NCI-H2227 (cell line): ENCODE results near the gene JPH2.

ENCODE experiments used
- DNase-seq: peaks from one replicate; lab custom pipeline; 2025; ENCODE audit not compliant: unreplicated experiment; lab: John Stamatoyannopoulos, UW

The JPH2 gene

DNA sequence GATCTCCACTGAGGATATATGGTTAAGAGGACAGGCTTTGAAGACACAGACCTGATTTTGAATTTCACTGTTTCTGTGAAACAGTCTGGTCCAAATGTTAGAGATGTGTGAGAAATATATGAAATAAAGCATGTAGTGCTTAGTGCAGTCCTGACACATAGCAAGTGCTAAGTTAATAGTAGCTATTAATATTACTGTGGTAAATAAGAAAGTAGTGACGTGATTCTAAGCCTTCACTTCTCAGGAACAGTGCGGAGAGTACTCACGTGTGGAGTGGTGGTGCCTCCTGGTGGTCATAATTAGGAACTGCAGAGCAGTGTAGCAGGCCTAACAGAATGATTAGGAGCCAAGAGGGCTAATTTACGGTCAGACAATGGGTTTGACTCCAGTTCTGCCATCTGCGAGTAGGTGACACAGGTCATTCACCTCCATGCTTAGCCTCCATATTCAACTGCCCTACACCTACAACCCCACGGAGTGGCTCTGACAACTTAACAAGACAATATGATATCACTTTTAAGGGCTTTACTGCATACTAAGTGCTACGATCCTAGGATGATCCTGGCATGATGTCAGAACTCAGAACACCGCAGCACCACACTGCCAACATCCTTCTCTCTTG lies 106.2 kb downstream of the JPH2 start:
- DNase-seq = peak; percentile 83

DNA sequence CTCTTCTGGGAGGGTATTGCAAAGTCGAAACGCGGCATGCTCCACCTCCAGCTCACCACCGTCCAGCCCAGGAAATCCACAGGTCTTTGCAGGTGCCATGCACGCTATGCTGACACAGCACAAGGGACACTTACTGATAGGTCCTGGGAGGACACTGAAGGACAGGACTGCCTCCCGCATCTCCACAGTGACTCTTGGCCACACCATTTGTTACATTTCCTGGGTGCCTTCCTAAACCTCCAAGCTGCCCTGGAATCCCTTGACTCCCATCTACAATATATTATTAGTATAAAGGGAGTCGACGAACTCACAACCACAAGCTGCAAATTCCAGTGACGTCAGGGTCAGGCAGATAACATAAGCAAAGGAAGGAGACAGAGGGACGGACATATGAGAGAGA lies 106.9 kb downstream of the JPH2 start:
- no peak for DNase-seq

DNA sequence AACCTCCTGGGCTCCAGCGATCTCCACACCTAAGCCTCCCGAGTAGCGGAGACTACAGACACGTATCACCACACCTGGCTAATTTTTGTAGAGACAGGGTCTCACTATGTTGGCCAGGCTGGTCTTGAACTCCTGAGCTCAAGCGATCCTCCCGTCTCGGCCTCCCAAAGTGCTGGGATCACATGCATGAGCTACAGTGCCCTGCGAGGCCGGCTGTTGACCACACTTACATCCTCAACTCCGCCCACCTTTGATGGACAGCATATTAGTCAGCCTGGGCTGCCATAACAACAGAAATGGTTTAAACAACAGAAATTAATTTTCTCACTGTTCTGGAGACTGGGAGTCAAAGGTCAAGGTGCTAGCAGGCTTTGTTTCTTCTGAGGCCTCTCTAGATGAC lies 107.7 kb downstream of the JPH2 start:
- no peak for DNase-seq

DNA sequence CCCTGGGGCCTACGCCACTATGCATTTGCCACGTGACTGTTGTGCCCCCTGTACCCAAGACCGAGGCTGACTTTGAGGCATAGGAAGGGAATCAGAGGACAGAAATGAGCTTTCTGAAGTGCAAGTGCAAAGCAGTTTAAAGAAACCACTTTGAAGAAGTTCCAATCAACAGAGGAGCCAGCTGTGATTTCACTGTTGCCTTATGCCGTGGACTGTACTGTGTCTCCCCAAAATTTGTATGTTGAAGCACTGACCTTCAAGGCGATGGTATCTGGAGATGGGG lies 111.1 kb downstream of the JPH2 start:
- no peak for DNase-seq

DNA sequence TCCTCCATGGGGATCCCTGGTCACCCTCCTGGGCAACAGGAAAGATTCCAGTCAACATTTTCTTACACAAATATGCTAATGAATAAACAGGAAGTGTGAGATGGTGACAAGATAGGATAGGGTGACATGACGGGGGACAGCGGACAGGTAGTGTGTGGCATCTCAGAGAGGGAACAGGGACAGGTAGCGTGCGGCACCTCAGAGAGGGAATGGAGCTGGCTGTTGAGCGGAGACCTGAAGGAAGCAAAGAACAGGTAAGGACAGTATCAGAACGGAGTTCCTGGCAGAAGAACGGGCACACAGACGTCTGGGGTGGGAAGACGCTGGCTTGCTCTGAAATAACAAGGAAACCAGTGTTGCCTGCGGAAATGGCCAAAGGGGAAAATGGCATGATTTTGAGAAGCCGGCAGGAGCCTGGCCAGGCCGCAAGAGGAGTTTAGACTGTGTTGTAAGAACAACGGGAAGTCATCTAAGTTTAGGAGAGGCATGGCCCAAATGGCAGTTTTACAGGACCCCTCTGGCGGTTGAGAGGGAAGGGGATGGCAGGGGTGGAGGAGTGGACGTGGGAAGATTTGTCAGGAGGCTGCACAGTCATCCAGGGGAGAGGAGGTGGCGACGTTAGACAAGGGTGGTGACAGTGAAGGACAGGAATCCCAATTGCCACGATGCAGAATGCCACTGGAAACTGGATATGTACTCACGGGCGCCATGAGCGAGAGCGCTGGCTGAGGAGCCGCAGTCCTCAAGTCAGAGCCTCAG lies 111.6 kb downstream of the JPH2 start:
- DNase-seq = no peak

DNA sequence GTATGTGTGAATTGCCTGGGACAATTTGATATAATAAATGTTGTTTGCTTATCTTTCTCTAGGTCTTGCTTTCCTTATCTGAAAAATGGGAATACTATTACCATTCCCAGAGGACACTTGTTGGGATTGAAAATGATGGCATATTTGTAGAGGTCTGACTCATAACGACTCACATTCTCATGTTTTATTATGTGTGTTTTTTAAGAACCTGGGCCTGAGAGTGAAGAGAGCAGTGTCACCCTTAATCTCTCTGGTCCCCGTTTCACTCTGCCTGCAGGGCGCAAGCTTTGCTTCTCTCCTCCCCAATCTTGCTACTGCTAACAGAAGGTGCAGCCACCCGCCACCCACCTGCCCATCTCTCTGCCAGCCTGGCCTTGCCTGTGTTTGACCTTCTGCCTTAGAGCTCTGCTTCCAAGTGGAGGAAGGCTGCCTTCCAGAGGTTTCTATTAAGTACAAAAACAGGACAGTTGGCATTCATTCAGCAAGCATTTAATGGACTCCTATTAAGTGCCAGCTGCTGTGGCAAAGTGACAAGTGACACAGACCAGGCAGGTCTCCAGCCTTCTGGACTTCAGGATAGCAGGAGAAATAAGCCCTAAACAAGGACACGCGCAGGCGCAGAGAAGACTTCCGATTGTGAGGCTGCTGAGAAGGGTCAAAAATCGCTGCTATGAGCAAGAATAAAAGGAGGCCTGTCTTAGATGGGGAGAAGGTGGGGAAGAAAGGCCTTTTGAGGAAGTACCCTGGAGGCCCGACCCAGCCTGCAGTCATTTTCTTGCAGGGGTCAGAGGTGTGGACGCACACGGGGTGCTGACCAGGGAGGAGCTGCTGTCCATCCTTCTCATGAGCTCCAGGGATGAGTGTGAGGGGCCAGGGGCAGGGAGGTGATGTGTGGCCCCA lies 112.5 kb downstream of the JPH2 start:
- DNase-seq = no peak

DNA sequence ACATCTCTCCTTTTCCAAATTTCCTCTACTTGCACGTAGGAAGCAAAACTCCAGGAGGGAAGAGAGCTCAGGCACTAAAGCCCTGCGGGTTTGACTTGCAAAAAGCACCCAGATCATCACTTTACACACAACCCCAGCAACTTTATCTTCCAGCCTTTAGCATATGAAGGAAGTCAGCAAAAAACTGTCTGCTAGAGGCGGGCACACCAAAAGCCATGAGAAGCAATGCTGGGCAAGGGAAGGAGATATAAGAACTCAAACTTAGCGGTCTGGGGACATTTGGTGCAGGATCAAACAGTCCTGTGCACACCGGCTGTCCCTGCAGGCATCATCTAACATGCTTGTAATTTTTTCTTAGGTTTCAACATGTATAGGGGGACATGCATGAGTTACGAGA lies 113.3 kb downstream of the JPH2 start:
- DNase-seq = no peak

DNA sequence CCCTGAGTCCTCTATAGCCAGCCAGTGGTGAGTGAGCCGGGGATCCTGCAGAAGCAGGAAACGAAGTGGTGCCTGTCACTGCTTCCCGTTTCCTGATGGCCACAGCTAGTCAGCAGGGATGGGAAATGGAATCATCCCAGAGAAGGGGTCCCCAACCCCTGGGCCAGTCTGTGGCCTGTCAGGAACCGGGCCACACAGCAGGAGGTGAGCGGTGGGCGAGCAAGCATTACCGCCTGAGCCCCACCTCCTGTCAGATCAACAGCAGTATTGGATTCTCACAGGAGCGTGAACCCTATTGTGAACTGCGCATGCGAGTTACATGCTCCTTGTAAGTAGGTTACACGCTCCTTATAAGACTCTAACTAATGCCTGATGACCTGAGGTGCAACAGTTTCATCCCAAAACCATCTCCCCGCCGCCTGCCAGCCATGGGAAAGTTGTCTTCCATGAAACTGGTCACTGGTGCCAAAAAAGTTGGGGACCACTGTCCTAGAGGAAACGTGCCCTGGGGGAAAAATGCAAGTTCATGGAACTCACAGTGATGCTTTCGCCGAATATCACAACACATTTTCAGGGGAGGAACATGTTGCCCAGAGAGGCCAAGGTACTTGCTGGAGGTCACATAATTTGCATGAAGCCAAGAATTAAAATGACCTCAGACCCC lies 113.8 kb downstream of the JPH2 start:
- no peak for DNase-seq

DNA sequence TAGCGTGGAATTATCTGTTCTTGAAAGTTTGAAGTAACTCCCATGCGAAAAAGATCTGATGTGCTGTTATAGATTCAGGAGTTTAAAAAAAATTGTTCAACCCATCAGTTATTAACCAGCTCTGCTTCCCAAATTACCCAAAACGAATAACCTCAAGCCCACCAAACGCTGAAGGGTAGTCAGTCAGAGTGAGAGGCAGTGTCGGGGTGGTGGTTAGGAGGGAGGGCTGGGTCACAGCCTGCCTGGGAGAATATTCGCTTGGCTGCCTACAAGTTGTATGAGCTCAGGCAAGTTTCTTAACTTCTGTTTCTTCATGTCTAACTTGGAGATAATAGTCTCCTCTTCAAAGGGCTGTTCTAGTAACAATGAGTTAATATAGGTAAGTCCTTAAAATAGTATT lies 114.6 kb downstream of the JPH2 start:
- DNase-seq = no peak

DNA sequence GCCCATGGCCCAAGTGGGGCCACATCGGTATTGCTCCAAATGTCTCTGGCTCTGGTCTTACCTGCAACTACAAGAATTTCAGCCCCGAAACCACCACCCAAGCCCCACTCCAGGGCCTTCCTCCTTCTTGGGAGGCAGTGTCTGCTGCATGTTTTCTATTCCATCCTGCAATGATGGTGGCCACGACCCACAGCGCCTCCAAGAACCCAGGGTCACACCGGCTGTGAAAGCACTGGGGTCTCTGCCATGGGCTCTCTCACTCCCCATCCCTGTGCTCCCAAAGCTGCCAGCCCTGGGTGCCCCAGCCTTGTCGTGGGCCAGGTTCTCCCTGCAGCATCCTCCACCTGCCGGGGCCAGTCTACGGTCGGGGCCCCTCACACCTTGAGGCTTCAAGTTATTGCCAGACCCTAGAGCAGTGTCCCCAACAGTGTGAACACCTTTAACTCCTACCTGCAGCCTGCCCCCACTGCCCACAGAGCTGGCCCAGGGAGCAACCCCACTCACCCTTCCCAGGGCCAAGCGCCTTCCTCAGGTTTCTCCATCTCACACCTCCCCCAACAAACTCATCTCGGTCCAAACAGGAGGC lies 115.4 kb downstream of the JPH2 start:
- no peak for DNase-seq

DNA sequence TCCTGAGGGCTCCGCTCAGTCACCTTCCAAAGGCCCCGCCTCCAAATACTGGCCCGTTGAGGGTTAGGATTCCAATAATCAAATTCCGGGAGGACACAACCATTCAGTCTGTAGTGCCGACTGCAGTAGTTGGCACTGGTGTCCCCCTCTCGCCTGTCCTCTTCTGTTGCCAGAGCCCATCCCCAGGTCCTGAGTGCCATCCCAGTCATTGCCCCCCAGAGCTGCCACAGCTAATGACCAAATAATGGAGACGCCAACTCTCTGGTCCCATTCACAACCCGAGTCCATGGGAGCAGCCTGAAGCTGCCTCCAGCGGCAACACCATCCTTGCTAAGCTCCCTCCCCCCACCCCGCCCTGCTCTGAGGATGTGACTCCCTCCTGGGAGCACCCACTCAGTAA lies 115.9 kb downstream of the JPH2 start:
- no peak for DNase-seq

DNA sequence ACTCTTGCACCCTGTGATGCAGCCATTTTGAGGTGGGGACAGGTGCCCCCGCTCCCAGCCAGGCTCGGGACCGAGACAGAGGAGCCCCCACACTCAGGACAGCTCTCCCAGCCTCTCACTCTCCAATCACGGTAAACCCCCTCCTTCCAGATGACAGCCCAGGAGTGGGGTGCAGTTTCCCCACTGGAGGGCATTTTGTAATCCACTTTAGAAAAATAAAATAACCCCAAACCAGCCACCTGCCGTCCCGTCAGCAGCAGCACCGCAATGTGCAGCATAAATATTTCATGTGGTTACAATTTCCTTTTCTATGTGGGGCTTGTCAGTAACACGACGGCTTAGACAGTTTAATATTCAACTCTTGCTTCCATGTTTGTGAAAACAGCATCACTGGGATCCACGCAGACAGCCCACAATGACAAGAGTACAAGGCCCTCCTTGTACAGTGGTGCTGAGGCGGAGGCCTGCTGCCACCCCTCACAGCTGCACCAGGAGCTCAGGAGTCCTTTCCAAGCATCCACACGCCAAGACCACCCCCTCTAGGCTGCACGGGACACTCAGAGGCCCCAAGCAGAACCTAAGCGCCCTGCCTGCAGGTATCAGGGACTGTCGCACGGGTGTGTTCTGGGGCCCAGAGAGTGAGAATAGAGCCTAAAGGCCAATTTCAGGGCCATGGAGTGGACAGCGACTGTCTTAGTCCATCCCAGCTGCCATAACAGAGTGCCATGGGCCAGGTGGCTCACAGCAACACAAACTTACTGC lies 116.7 kb downstream of the JPH2 start:
- DNase-seq = no peak

DNA sequence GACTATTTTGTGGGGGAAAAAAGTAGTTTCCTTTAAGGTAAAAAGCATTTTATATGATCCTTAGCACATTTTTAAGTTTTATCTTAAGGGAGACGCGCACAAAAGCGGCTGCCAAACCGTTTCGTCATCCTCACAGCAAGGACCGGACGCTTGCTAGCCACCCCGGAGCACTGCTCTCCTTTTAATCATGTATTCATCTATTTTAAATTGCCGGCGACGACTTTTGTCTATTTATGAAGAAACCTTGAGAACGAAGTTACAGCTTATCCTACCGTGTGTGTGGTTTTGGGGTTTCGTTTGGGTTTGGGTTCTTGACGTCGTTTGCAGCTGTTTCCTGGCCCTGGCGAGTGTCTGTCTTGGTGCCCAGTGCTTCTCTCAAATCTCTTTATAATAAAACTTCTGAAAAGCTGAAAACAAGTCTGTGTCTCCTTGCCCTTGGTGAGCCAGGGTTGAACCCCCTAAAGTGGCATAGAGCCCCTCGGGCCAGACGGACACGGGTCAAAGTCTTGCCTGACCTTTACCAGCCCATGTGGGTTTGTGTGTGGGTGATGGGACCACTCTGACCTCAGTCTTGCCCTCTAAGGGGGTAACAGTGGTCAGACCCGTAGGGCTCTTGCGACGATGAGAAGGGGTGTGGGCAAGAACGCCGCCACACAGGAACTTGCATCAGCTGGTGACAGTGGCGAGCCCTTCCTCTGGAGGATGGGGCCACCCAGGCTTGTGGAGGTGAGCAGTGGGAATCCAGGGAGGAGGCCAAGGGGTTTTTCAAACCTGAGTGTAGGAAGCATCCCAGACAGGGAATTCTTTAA lies 117.6 kb downstream of the JPH2 start:
- no peak for DNase-seq

DNA sequence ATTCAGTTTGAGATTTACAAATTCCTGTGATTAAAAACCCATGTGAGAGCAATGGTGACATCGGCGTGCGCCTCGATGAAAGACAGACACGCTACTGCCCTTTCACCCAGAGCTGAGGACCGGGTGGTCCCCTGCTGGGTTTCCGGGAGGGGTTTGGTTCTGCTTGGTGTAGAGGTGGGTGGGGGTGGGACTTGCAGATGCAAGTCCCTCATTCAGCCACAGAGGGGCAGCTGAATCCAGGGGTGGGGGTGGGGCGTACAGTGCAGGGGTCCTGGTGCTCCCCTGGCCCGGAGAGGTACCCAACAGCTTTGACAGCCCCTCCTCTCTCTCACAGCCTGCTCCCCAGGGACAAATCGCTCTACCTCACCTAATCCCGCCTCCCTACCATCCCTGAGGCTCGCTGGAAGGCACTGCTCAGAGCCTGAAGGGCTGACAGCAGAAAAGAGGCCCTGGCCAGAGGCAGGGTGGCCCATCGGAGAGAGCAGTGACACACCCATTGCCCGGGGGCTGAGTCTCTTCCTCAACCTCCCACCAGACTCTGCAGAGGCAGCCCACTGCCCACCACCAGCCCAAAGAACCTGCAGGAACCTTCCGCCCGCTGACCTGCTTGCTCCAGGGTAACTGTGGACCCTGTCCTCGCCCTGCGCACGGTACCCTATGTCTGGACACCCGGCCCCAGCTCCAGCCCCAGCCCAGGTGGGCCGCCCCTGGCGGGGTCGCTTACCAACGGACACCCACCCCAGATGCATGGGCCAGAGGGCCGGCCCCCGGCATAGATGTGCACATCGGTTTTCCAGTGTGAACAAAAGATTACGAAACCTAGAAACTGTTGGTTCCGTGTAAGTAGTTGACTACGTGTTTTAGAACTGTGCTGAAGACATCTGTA lies 118.4 kb downstream of the JPH2 start:
- DNase-seq = no peak

DNA sequence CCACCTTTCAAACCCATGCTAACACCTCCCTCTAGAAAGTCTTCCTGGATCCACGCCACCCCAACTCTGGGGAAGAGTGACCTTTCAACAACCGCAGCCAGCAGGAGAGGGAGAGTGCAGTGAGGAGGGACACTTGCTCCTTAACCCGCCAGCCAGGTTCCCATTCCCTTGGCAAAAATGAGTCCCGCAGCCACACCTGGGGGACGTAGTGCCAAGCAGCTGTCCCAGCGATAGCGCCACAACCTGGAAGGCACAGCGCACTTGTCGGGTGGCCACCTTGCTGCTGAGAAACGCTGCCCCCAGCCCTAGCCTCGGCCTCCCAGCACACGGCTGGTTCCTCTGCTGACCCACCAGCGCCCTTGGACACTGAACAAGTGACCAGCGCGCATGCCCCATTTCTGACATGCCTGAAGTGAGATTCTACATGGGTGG lies 119.3 kb downstream of the JPH2 start:
- DNase-seq = no peak

DNA sequence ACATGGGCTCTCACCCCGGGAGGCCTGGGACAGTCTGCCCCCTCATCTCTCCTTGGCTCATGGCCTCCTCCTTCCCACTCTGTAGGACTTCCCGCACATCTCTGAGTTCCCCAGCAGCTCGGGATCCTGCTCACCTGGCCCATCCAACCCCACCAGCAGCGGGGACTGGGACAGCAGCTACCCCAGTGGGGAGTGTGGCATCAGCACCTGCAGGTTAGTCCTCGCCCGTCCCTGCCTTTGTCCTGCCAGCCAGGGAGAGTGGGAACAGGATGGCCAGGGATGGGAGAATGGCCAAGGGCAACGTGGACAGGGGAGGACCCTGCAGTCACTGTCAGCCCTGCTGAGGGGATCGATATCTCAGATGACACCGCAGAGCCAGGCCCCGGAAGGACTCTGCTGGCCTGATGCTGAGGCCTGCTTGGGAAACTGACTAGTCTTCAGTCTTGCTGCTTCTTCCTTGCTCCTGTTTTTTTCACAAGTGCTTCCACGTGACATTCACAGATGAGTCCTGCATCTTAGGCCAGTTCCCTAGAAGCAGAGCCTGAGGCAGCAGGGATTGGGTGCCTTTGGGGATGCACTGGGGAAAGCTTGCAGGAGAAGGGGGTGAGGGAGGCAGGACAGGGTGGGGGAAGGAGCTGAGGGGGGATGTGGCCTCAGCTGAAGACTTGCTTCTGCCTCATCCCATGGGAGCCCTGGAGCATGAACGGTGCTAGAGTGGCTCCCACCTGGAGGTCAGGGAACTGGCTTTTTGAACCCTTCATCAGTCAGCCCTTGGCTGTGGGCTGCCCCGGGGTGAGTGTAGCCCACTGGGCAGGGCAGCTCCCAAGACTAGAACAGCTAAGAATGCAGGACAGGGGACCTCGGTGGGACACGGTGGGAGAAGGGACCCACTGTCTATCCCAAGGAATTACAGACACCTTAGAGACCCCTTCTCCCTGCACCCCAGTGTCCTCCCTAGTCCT lies 120.1 kb downstream of the JPH2 start:
- no peak for DNase-seq
